Measurements from ENCODE around the gene EFCAB8.

EFCAB8 gene

DNA sequence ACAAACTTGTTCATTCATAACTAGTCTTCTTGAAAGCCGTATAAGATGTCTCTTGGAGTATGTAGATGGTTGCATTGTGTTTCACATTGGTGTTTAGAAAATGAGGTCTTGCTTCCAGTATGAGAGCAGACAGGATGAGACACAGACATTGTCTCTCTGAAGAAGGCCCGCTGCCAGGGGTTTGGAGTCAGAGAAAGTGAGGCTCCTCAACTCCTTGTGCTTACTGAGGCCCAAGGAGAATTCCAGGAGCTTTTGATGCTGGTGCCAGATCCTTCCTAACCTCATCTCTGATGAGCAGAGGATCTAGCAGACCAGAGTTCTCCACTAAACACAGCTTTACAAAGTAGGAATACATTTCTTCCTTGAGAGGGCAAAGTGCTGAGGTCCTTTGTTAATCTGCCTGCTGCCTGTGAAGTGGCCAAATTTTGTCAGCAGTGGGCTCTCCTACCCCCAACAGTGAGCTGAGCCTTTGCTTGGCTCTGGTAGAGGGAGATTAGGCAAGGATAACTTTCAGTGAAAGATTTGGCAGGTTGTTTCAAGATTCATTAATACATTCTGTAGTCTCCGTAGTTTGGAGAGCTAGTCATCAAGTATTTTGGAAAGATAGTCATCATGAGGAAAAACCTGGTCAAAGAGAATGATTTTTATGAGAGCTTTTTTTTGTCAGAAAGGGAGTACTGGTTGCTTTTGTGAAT, 29.3 kb upstream of the EFCAB8 start:
- Histone ChIP-seq H3K27me3 (ENCODE audit: control insufficient read depth, insufficient read depth, low read length) (no peaks in the 10 kb centered on the region), H3K9ac (ENCODE audit: low read length) (no peak overlapping the region), H3K4me3 (ENCODE audit: low read length) (no peak overlapping the region), H3K36me3 (ENCODE audit: control insufficient read depth, insufficient read depth, low read length) (peaks cover 6% of the 10 kb centered on the region), H3K27ac (ENCODE audit: low read depth, low read length) (peak overlapping the region; percentile 40), H3K4me1 (ENCODE audit: control insufficient read depth, insufficient read depth, low read length) (peaks cover 3% of the 10 kb centered on the region)

DNA sequence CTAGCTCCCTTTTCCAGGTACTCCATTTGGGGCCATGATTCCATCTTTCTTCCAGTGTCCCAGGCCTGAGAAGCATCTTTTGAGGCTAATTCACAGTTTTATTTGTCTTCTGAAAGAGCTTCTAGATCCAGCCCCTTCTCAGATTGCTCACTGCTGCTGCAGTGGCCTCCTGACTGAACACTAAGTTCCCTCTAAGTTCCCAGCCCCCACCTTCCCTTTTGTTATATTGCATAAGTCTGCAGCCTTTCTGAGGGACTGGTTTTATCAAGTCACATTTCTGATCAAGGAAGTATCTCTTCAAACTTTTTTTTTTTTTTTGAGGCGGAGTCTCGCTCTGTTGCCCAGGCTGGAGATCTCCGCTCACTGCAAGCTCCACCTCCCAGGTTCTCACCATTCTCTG, 28.3 kb upstream of the EFCAB8 start:
- Histone ChIP-seq H3K4me1 (ENCODE audit: control insufficient read depth, insufficient read depth, low read length) (peaks cover 3% of the 10 kb centered on the region), H3K27me3 (ENCODE audit: control insufficient read depth, insufficient read depth, low read length) (no peaks in the 10 kb centered on the region), H3K4me3 (ENCODE audit: low read length) (no peak overlapping the region), H3K27ac (ENCODE audit: low read depth, low read length) (peak overlapping the region; percentile 25), H3K36me3 (ENCODE audit: control insufficient read depth, insufficient read depth, low read length) (peaks cover 6% of the 10 kb centered on the region), H3K9ac (ENCODE audit: low read length) (no peak overlapping the region)

DNA sequence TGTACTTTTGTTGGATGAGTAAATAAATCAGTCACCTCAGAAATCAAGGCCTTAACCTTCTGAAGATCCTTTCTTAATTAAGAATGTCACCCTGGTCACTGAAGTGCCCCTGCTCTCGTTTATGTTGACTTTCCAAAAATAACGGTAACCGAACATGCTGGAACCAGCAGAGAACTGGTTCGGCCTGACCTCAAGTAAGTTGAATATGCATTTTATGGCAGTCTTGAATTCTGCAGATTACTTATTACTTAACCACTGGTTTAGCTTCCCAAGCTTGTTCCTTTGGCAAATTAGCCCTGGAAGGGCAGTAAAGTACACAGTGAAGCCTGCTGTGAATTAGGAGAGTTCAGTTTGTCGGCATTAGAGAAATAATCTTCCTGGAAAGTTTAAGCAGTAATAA, 26.7 kb upstream of the EFCAB8 start:
- Histone ChIP-seq H3K27me3 (ENCODE audit: control insufficient read depth, insufficient read depth, low read length) (no peaks in the 10 kb centered on the region), H3K27ac (ENCODE audit: low read depth, low read length) (no peak overlapping the region), H3K36me3 (ENCODE audit: control insufficient read depth, insufficient read depth, low read length) (peaks cover 4% of the 10 kb centered on the region), H3K9ac (ENCODE audit: low read length) (no peak overlapping the region), H3K4me1 (ENCODE audit: control insufficient read depth, insufficient read depth, low read length) (peaks cover 3% of the 10 kb centered on the region), H3K4me3 (ENCODE audit: low read length) (no peak overlapping the region)

GRCh38 chr20:32832664-32833063, 26.1 kb upstream of the EFCAB8 start:
- Histone ChIP-seq H3K4me1 (ENCODE audit: control insufficient read depth, insufficient read depth, low read length) (peaks cover 3% of the 10 kb centered on the region), H3K27me3 (ENCODE audit: control insufficient read depth, insufficient read depth, low read length) (no peaks in the 10 kb centered on the region), H3K4me3 (ENCODE audit: low read length) (no peak overlapping the region), H3K36me3 (ENCODE audit: control insufficient read depth, insufficient read depth, low read length) (peaks cover 8% of the 10 kb centered on the region), H3K27ac (ENCODE audit: low read depth, low read length) (no peak overlapping the region), H3K9ac (ENCODE audit: low read length) (no peak overlapping the region)

DNA sequence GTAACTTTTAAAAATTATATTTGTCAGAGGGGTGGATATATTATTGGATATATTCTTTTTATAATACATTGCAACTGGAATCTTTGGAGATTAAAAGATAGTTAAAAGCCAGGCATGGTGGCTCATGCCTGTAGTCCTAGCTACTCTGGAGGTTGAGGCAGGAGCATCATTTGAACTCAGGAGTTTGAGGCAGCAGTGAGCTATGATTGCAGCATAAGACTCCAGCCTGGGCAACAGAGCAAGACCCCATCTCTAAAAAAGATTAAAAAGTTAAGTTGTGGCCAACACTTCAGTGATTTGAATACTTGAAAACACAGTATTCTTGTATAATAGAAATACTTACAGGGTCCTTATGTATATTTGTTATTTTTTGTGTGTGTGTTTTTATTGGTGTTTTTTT, 23.8 kb upstream of the EFCAB8 start:
- Histone ChIP-seq H3K36me3 (ENCODE audit: control insufficient read depth, insufficient read depth, low read length) (peaks cover 20% of the 10 kb centered on the region), H3K4me3 (ENCODE audit: low read length) (no peak overlapping the region), H3K9ac (ENCODE audit: low read length) (no peak overlapping the region), H3K27me3 (ENCODE audit: control insufficient read depth, insufficient read depth, low read length) (no peaks in the 10 kb centered on the region), H3K4me1 (ENCODE audit: control insufficient read depth, insufficient read depth, low read length) (no peaks in the 10 kb centered on the region), H3K27ac (ENCODE audit: low read depth, low read length) (no peak overlapping the region)

DNA sequence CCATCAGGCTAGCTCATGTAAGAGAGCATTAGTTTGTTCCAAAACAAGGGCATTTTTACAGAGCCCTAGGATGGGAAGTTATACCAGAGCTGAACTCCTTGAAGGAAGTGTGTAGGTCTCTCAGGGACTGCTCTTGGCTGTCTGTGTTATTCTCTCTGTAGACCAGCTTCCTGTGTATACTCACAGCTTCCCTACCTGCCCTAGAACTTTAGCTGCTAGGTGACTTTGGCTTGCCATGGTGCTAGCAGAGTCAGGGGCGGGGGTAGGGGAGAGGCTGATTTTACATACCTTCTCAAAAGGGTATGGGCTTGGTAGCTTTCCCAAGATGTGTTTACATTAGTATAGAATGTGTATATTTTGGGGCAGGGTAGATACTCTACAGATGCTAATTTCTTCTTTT, 21.6 kb upstream of the EFCAB8 start:
- H3K4me3 ChIP-seq (ENCODE audit: low read length): no peak overlapping the region
- H3K27me3 ChIP-seq (ENCODE audit: control insufficient read depth, insufficient read depth, low read length): no peaks in the 10 kb centered on the region
- H3K36me3 ChIP-seq (ENCODE audit: control insufficient read depth, insufficient read depth, low read length): peaks cover 23% of the 10 kb centered on the region
- H3K4me1 ChIP-seq (ENCODE audit: control insufficient read depth, insufficient read depth, low read length): no peaks in the 10 kb centered on the region
- H3K9ac ChIP-seq (ENCODE audit: low read length): no peak overlapping the region
- H3K27ac ChIP-seq (ENCODE audit: low read depth, low read length): no peak overlapping the region

DNA sequence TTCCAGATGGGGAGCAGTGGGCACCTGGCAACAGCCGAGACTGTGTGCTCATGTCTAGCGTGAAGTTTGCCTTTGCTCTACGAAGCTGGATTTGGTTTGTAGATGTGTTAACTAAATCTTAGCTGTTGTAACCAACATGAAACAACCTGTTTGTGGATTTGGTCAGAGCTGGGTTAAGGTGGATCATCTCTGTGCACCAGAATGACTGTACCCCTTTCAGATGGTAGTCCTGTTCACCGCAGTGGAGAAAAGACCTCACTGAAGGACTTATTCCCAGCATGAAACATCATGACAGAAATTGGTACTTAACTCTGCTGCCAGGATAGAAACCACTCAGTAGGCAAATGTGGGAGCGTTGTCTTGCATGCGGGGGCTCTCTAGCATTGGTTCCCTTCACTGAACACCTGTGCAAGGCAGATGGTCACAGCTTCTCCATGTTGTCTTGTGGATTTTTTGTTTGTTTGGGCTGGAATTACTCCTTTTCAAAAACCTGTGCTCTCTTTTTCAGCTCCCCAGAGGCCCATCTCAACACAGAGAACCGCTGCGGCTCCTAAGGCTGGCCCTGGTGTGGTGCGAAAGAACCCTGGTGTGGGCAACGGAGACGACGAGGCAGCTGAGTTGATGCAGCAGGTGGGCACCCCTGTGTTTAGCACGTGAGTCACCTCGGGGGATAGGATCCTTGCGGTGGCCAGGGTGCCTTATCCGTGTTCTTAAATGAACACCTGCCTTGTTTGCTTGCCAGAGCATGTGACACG, 19.3 kb upstream of the EFCAB8 start:
- Histone ChIP-seq H3K4me3 (ENCODE audit: low read length) (no peak overlapping the region), H3K36me3 (ENCODE audit: control insufficient read depth, insufficient read depth, low read length) (peaks cover 28% of the 10 kb centered on the region), H3K27ac (ENCODE audit: low read depth, low read length) (no peak overlapping the region), H3K4me1 (ENCODE audit: control insufficient read depth, insufficient read depth, low read length) (no peaks in the 10 kb centered on the region), H3K9ac (ENCODE audit: low read length) (no peak overlapping the region), H3K27me3 (ENCODE audit: control insufficient read depth, insufficient read depth, low read length) (no peaks in the 10 kb centered on the region)

- H3K27me3 ChIP-seq (ENCODE audit: control insufficient read depth, insufficient read depth, low read length): no peaks in the 10 kb centered on the region
- peaks cover 31% of the 10 kb centered on the region for H3K36me3 ChIP-seq (ENCODE audit: control insufficient read depth, insufficient read depth, low read length)
- no peak overlapping the region for H3K27ac ChIP-seq (ENCODE audit: low read depth, low read length)
- H3K4me3 ChIP-seq (ENCODE audit: low read length): no peak overlapping the region
- H3K9ac ChIP-seq (ENCODE audit: low read length): no peak overlapping the region
- H3K4me1 ChIP-seq (ENCODE audit: control insufficient read depth, insufficient read depth, low read length): no peaks in the 10 kb centered on the region
Measured at GRCh38 chr20:32839982-32840285, 18.8 kb upstream of the EFCAB8 start.

- Histone ChIP-seq H3K4me1 (ENCODE audit: control insufficient read depth, insufficient read depth, low read length) (peaks cover 5% of the 10 kb centered on the region), H3K36me3 (ENCODE audit: control insufficient read depth, insufficient read depth, low read length) (peaks cover 31% of the 10 kb centered on the region), H3K27me3 (ENCODE audit: control insufficient read depth, insufficient read depth, low read length) (no peaks in the 10 kb centered on the region), H3K27ac (ENCODE audit: low read depth, low read length) (no peak overlapping the region), H3K9ac (ENCODE audit: low read length) (no peak overlapping the region), H3K4me3 (ENCODE audit: low read length) (no peak overlapping the region)
Measured at GRCh38 chr20:32841174-32841573, 17.5 kb upstream of the EFCAB8 start.

DNA sequence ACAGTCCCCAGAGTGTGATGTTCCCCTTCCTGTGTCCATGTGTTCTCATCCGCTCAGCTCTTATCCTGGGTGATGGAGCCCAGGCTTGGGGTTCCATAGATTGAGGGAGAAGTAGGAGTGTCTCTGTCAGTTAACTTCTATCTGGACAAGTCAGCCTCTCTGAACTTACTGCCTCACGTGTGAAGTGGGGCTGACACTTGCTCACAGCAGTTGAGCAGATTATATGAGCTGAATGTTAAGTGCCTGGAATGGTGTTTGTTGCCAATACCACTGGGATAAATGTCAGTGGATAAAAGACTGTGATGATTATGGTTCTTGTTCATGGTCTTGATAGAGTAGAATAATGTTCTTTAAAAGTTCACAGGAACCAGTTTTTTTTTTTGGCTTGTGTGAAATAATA, 17.1 kb upstream of the EFCAB8 start:
- H3K9ac ChIP-seq (ENCODE audit: low read length): no peak overlapping the region
- H3K27ac ChIP-seq (ENCODE audit: low read depth, low read length): no peak overlapping the region
- H3K4me1 ChIP-seq (ENCODE audit: control insufficient read depth, insufficient read depth, low read length): peaks cover 5% of the 10 kb centered on the region
- H3K36me3 ChIP-seq (ENCODE audit: control insufficient read depth, insufficient read depth, low read length): peaks cover 31% of the 10 kb centered on the region
- H3K27me3 ChIP-seq (ENCODE audit: control insufficient read depth, insufficient read depth, low read length): no peaks in the 10 kb centered on the region
- no peak overlapping the region for H3K4me3 ChIP-seq (ENCODE audit: low read length)

- Histone ChIP-seq H3K27ac (ENCODE audit: low read depth, low read length) (no peak overlapping the region), H3K36me3 (ENCODE audit: control insufficient read depth, insufficient read depth, low read length) (peaks cover 35% of the 10 kb centered on the region), H3K4me1 (ENCODE audit: control insufficient read depth, insufficient read depth, low read length) (peaks cover 5% of the 10 kb centered on the region), H3K9ac (ENCODE audit: low read length) (no peak overlapping the region), H3K27me3 (ENCODE audit: control insufficient read depth, insufficient read depth, low read length) (no peaks in the 10 kb centered on the region), H3K4me3 (ENCODE audit: low read length) (no peak overlapping the region)
Measured at GRCh38 chr20:32842688-32843524, 15.8 kb upstream of the EFCAB8 start.

- H3K27me3 ChIP-seq (ENCODE audit: control insufficient read depth, insufficient read depth, low read length): no peaks in the 10 kb centered on the region
- peaks cover 5% of the 10 kb centered on the region for H3K4me1 ChIP-seq (ENCODE audit: control insufficient read depth, insufficient read depth, low read length)
- no peak overlapping the region for H3K9ac ChIP-seq (ENCODE audit: low read length)
- H3K4me3 ChIP-seq (ENCODE audit: low read length): no peak overlapping the region
- no peak overlapping the region for H3K27ac ChIP-seq (ENCODE audit: low read depth, low read length)
- peaks cover 29% of the 10 kb centered on the region for H3K36me3 ChIP-seq (ENCODE audit: control insufficient read depth, insufficient read depth, low read length)
Measured at GRCh38 chr20:32845786-32846185, 12.9 kb upstream of the EFCAB8 start.

Measured in rectal smooth muscle tissue (tissue), 1 donor.